Bronchial epithelial cell (primary cell): Measurements from ENCODE around the gene PDGFA. TPM values are rescaled to one million over a fixed set of nuclear protein-coding genes. Genes with fewer than 3 reads are reported as not detected.

Source experiments
- DNase-seq: peaks from one replicate; pipeline ENCODE4 v3.0.0-alpha.2; 2010; ENCODE audit warnings: low read depth
- FAIRE-seq: peaks from 2 replicates; lab custom pipeline; 2011; peaks lifted over from hg19 to GRCh38; lab: Jason Lieb, UNC
- H3K27me3 ChIP-seq: 2 replicates; pipeline ENCODE4 v1.5.1; 2011; ENCODE audit warnings: low read length; ENCODE audit not compliant: control insufficient read depth, insufficient read depth
- H3K36me3 ChIP-seq: 2 replicates; pipeline ENCODE4 v1.5.1; 2011; ENCODE audit warnings: low read length; ENCODE audit not compliant: control insufficient read depth, insufficient read depth
- H3K4me3 ChIP-seq: 2 replicates; pipeline ENCODE4 v1.5.1; 2011; ENCODE audit warnings: mild to moderate bottlenecking, low read depth, low read length, control low read depth
- total RNA-seq: library from RNA; depleted of rRNA; stranded (reverse); fragments of >200 nt; gene quantifications from 2 replicates; pipeline ENCODE4 v1.2.1, GENCODE V29; 2014
- TF ChIP-seq, protein P1 (sequence below): IDR thresholded peaks from 2 replicates; pipeline ENCODE4 v1.5.1; 2011; ENCODE audit warnings: mild to moderate bottlenecking, moderate library complexity, low read length, control low read depth, inconsistent platforms; ENCODE audit not compliant: insufficient read depth, severe bottlenecking

The PDGFA gene
- total RNA-seq, 1 donor from 2014 or later, result 64.8 TPM

DNA sequence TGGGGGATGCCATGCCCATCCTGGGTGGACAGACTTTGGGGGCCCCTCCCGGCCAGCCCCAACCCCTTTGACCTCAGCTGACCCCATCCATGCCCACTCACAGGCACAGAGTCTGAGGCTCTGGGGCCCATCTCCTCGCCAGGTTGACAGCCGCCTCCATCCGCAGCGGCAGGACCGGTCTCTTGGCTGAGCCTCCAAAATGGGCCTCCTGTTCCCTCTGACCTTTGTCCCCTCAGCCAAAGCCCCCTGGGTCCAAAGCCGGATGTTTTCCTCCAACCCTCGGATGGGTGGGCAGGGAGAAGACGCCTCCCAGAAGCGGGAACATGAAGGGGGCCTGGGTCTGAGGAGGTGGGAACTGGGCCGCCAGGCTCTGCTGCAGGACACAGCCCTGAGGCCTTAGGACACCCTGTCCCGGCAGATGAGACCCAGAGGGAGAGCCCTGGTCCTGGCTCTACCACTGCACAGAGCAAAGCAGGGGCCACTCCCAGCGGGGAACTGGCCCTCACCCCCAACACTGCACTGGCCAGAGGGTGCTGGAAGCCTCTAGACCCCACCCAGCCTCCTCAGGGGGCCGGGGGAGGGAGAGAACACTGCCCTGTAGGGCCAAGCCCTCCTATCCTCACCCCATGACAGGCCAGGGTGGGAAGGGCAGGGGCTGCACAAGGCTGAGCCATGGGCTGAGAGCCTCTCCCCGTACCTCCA is 12.6 kb downstream of the PDGFA start:
- no peak overlapping the region for H3K4me3 ChIP-seq
- DNase-seq (no peak), FAIRE-seq (no peak)
- peaks cover 33% of the 10 kb centered on the region for H3K36me3 ChIP-seq
- TF ChIP-seq, protein P1, sequence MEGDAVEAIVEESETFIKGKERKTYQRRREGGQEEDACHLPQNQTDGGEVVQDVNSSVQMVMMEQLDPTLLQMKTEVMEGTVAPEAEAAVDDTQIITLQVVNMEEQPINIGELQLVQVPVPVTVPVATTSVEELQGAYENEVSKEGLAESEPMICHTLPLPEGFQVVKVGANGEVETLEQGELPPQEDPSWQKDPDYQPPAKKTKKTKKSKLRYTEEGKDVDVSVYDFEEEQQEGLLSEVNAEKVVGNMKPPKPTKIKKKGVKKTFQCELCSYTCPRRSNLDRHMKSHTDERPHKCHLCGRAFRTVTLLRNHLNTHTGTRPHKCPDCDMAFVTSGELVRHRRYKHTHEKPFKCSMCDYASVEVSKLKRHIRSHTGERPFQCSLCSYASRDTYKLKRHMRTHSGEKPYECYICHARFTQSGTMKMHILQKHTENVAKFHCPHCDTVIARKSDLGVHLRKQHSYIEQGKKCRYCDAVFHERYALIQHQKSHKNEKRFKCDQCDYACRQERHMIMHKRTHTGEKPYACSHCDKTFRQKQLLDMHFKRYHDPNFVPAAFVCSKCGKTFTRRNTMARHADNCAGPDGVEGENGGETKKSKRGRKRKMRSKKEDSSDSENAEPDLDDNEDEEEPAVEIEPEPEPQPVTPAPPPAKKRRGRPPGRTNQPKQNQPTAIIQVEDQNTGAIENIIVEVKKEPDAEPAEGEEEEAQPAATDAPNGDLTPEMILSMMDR, result no peak
- no peaks in the 10 kb centered on the region for H3K27me3 ChIP-seq

DNA sequence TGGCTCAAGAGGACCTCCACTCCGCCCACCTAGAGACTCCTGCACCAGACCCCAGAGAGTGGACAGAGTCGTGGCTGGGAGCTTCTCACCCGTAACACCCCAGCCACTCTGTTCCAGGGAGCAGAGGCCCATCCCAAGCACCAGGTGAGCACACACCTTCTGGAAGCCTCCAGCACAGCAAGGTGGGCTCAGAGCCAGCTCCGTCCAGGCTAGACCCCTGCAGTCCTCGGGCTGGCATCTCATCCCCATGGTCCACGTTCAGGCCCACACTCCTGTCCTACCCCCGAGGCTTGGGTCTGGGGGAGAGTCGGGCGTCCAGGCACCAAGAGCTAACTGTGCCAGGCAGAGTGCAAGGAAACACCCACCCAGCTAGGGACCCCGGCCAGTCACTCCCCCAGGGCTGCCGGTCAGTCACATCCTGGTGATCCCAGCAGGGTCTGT is 13.2 kb downstream of the PDGFA start:
- no peaks in the 10 kb centered on the region for H3K27me3 ChIP-seq
- DNase-seq (no peak), FAIRE-seq (no peak)
- H3K4me3 ChIP-seq, result no peak overlapping the region
- TF ChIP-seq, protein P1, result no peak
- H3K36me3 ChIP-seq, result peaks cover 34% of the 10 kb centered on the region

DNA sequence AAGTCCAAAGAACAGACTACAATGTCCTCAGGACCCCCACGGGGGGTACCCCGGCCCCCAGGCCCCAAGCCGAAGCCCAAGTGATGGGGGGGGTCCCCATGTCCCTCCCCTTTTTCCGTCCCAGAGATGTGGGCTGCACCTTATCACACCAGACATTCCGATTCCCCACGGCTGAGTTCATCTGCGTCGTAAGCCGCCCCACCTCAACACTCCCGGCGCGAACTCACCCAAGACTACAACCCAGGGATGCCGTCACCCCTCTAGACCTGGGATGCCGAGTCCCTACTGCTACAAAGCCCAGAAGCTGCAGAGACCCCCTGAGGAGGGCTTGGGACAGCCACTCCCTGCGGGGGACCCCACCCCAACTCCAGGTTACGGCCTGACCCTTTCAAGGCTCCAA is 14.5 kb downstream of the PDGFA start:
- DNase-seq, result no peak
- FAIRE-seq, result no peak
- peaks cover 40% of the 10 kb centered on the region for H3K36me3 ChIP-seq
- H3K27me3 ChIP-seq, result no peaks in the 10 kb centered on the region
- H3K4me3 ChIP-seq, result no peak overlapping the region
- TF ChIP-seq, protein P1, result no peak

DNA sequence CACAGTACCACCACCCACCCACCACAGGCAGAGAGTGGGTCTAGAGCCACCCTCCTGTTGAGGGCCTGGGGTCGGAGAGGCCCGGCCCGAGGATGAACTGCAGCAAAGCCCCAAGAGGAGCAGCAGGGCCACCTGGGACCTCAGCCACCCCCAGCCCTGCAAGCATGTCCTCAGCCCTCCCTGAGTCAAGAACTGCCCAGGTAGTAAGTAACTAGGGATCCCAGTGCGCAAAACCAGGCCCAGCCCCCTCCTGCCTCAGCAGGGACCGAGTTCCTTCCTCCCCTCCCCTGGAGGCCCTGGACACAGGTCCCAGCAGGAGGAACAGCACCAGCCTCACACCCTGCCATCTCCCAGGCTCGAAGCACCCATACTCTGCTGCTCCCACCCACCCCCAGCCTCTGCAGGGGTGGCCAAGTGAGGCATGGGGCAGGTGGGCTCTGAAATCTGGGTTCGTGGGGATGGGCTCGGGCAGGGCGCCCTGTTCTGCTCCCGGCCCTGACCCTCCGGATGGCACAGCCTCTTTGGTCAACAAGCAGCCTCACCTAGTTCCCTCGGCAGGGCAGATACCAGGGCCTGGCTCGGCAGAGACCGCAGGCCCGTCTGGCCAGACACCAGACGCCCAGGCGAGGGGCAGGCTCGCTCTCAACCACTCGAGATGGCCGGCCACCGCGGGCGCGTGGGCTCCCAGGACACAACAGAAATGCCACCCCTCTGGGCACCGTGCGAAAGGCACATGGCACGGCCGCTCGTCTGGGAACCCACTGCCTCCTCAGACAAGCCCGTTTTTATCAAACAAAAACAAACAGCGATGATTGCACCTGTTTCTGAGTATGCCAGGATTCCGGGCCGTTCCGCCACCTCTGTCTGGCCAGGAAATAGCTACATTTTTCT is 15.2 kb downstream of the PDGFA start:
- peaks cover 42% of the 10 kb centered on the region for H3K36me3 ChIP-seq
- no peak for DNase-seq
- FAIRE-seq, result no peak
- no peak overlapping the region for H3K4me3 ChIP-seq
- TF ChIP-seq, protein P1, result no peak
- H3K27me3 ChIP-seq, result no peaks in the 10 kb centered on the region

DNA sequence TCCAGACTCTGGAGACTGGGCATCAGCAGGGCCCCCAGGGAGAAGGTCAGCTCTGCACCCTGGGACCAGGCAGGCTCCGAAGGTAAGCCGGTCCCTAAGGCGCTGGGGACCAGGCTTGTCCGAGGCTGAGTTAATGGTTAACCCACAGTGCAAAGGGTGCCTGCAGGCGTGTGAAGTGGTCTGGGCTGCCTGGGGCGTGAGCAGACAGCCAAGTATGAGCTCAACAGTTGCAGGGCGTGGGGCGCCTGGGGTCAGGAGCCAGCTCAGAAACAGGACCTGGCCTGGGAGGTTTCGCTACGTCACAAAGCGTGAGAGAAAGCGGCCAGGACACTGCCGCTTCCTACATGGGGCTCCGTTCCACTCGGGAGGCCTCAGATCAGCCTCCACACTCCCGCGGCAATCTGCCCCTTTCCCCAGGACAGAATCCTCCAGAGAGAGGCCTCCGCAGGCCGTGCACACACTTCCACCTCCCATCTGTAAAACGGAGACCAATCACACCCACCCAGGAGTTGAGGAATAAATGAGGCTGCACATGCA is 16.0 kb downstream of the PDGFA start:
- Histone ChIP-seq H3K36me3 (peaks cover 42% of the 10 kb centered on the region), H3K4me3 (no peak overlapping the region), H3K27me3 (no peaks in the 10 kb centered on the region)
- DNase-seq (no peak), FAIRE-seq (no peak)
- TF ChIP-seq, protein P1, result no peak
